Neuronal stem cell (in vitro differentiated cells): ENCODE measurements around the gene SLC38A1.
A peak's percentile ranks its signal among the peaks of the same experiment; 100 is the strongest.

Source experiments
- DNase-seq: peaks from one replicate; pipeline ENCODE4 v3.0.0-alpha.2; 2013; ENCODE audit warnings: low spot score
- H2AFZ ChIP-seq: one replicate; pipeline ENCODE4 v1.6.1; 2013; ENCODE audit warnings: mild to moderate bottlenecking, low read length, inconsistent platforms
- H2AK5ac ChIP-seq: 2 replicates; pipeline ENCODE4 v1.6.1; 2013; ENCODE audit warnings: low read depth, mild to moderate bottlenecking, inconsistent platforms, low read length, moderate library complexity, mixed read lengths
- H2BK120ac ChIP-seq: 2 replicates; pipeline ENCODE4 v1.6.1; 2013; ENCODE audit warnings: low read depth, mild to moderate bottlenecking, inconsistent platforms, low read length, moderate library complexity, mixed read lengths
- H2BK12ac ChIP-seq: one replicate; pipeline ENCODE4 v1.6.1; 2013; ENCODE audit warnings: low read length, inconsistent platforms
- H2BK15ac ChIP-seq: 2 replicates; pipeline ENCODE4 v1.6.1; 2013; ENCODE audit warnings: mild to moderate bottlenecking, low read length, inconsistent platforms, mixed read lengths
- H2BK5ac ChIP-seq: one replicate; pipeline ENCODE4 v1.6.1; 2013; ENCODE audit warnings: inconsistent platforms, mild to moderate bottlenecking, low read length, moderate library complexity
- H3K14ac ChIP-seq: one replicate; pipeline ENCODE4 v1.6.1; 2013; ENCODE audit warnings: low read length, inconsistent platforms
- H3K18ac ChIP-seq: 2 replicates; pipeline ENCODE4 v1.6.1; 2013; ENCODE audit warnings: low read length, inconsistent platforms
- H3K23ac ChIP-seq: 2 replicates; pipeline ENCODE4 v1.6.1; 2013; ENCODE audit warnings: low read depth, mild to moderate bottlenecking, mixed read lengths, low read length, inconsistent platforms; ENCODE audit not compliant: poor library complexity
- H3K27ac ChIP-seq: replicated peaks from 3 replicates; pipeline ENCODE4 v1.5.1; 2013; ENCODE audit warnings: low read length, inconsistent platforms
- H3K27me3 ChIP-seq, 3 experiments: 2 replicates each; pipeline ENCODE4 v1.6.1; 2013; ENCODE audit warnings: low read length in 3 of 3, mild to moderate bottlenecking in 2 of 3, inconsistent platforms in 1 of 3, low read depth in 1 of 3, mixed read lengths in 1 of 3, moderate library complexity in 1 of 3; ENCODE audit not compliant: control insufficient read depth in 3 of 3, insufficient read depth in 3 of 3
- H3K36me3 ChIP-seq, 2 donors: replicated peaks in 1 of 2; 2 replicates each; pipeline ENCODE4 v1.6.1; 2013; ENCODE audit warnings: low read length in 2 of 2; ENCODE audit not compliant: control insufficient read depth in 2 of 2, insufficient read depth in 2 of 2
- H3K4ac ChIP-seq: 2 replicates; pipeline ENCODE4 v1.6.1; 2013; ENCODE audit warnings: inconsistent platforms, mild to moderate bottlenecking, low read length, moderate library complexity
- H3K4me1 ChIP-seq, 2 donors: 1 replicate in 1 of 2; 2 replicates in 1 of 2; pipeline ENCODE4 v1.6.1; 2013; ENCODE audit warnings: low read length in 2 of 2, low read depth in 1 of 2; ENCODE audit not compliant: control insufficient read depth in 2 of 2, insufficient read depth in 1 of 2
- H3K4me2 ChIP-seq: one replicate; pipeline ENCODE4 v1.6.1; 2013; ENCODE audit warnings: mild to moderate bottlenecking, low read length, inconsistent platforms; ENCODE audit not compliant: insufficient read depth, poor library complexity, severe bottlenecking
- H3K4me3 ChIP-seq, 2 donors: 2 replicates each; pipeline ENCODE4 v1.5.1; 2013; ENCODE audit warnings: low read length in 2 of 2, mild to moderate bottlenecking in 2 of 2, inconsistent platforms in 1 of 2, moderate library complexity in 1 of 2
- H3K79me1 ChIP-seq: one replicate; pipeline ENCODE4 v1.6.1; 2013; ENCODE audit warnings: low read depth, mild to moderate bottlenecking, inconsistent platforms, low read length, moderate library complexity
- H3K9ac ChIP-seq: one replicate; pipeline ENCODE4 v1.6.1; 2013; ENCODE audit warnings: mild to moderate bottlenecking, low read depth, low read length, inconsistent platforms; ENCODE audit not compliant: poor library complexity
- H3K9me3 ChIP-seq, 2 donors: replicated peaks in 1 of 2; 2 replicates each; pipeline versions ENCODE3 to v1.6.1; 2013; ENCODE audit warnings: low read length in 2 of 2, mild to moderate bottlenecking in 2 of 2, inconsistent platforms in 1 of 2, low read depth in 1 of 2, mixed read lengths in 1 of 2, moderate library complexity in 1 of 2; ENCODE audit not compliant: control insufficient read depth in 2 of 2, insufficient read depth in 1 of 2
- H4K8ac ChIP-seq: one replicate; pipeline ENCODE4 v1.6.1; 2013; ENCODE audit warnings: low read depth, mild to moderate bottlenecking, inconsistent platforms, low read length, moderate library complexity
- H4K91ac ChIP-seq: one replicate; pipeline ENCODE4 v1.6.1; 2013; ENCODE audit warnings: low read length, low read depth, mild to moderate bottlenecking, inconsistent platforms; ENCODE audit not compliant: poor library complexity
- WGBS, 2 donors: extraction: QIAGEN DNeasy Blood & Tissue Kit; methylation state at CpG; one replicate each; pipeline ENCODE4 v1.1.7; 2013; ENCODE audit warnings: missing lambda C conversion rate in 2 of 2, mixed read lengths in 1 of 2; ENCODE audit not compliant: insufficient read length in 2 of 2, insufficient replicate concordance in 1 of 2; ENCODE audit errors: extremely low coverage in 2 of 2; 5-methylcytosine and 5-hydroxymethylcytosine counted together

SLC38A1 gene

GRCh38 chr12:46260913-46261476 lies 7.8 kb downstream of the SLC38A1 start:
- peaks cover 3 to 26% of the 10 kb centered on the region in 2 donors for H3K4me1 ChIP-seq
- H2BK120ac ChIP-seq, result no peak overlapping the region
- peak overlapping the region; percentile 70 for H3K27ac ChIP-seq
- H3K14ac ChIP-seq, result no peak overlapping the region
- H3K4ac ChIP-seq, result no peak overlapping the region
- WGBS, 2 donors, result no CpG with 5 or more reads among the region's 2 CpGs
- H3K18ac ChIP-seq, result no peak overlapping the region
- no peak overlapping the region for H2BK12ac ChIP-seq
- no peak overlapping the region for H3K4me3 ChIP-seq
- H2AK5ac ChIP-seq, result no peak overlapping the region
- no peak overlapping the region for H3K23ac ChIP-seq
- no peak overlapping the region for H3K4me2 ChIP-seq
- no peak overlapping the region for H4K91ac ChIP-seq
- H4K8ac ChIP-seq, result no peak overlapping the region
- no peak overlapping the region for H2BK5ac ChIP-seq
- no peak overlapping the region for H2AFZ ChIP-seq
- no peak overlapping the region for H2BK15ac ChIP-seq
- peaks cover 1 to 13% of the 10 kb centered on the region in 2 donors for H3K9me3 ChIP-seq
- no peak for DNase-seq
- no peaks in the 10 kb centered on the region for H3K79me1 ChIP-seq
- H3K36me3 ChIP-seq, result peaks cover 5 to 28% of the 10 kb centered on the region in 2 donors
- H3K9ac ChIP-seq, result no peak overlapping the region
- no peaks in the 10 kb centered on the region for H3K27me3 ChIP-seq

- Histone ChIP-seq H3K9me3 (peaks cover 1 to 17% of the 10 kb centered on the region in 2 donors), H3K4ac (no peak overlapping the region), H3K14ac (no peak overlapping the region), H3K79me1 (no peaks in the 10 kb centered on the region), H4K91ac (no peak overlapping the region), H2AFZ (no peak overlapping the region), H3K27me3 (no peaks in the 10 kb centered on the region), H3K23ac (no peak overlapping the region), H2BK12ac (no peak overlapping the region), H3K9ac (no peak overlapping the region), H2BK5ac (no peak overlapping the region), H2AK5ac (no peak overlapping the region), H2BK120ac (no peak overlapping the region), H3K27ac (peak overlapping the region; percentile 70), H2BK15ac (no peak overlapping the region), H3K18ac (no peak overlapping the region), H3K4me2 (no peak overlapping the region), H3K36me3 (peaks cover 5 to 32% of the 10 kb centered on the region in 2 donors), H3K4me1 (peaks cover 3 to 24% of the 10 kb centered on the region in 2 donors), H3K4me3 (no peak overlapping the region), H4K8ac (no peak overlapping the region)
- WGBS, 2 donors, result no CpG with 5 or more reads among the region's 5 CpGs
- no peak for DNase-seq
Measured at GRCh38 chr12:46260124-46260912, 8.5 kb downstream of the SLC38A1 start.

- WGBS, 2 donors, result no CpG with 5 or more reads among the region's 1 CpG
- no peak overlapping the region for H3K4me3 ChIP-seq
- peak overlapping the region; percentile 20 for H3K27ac ChIP-seq
- no peak overlapping the region for H2BK15ac ChIP-seq
- no peak overlapping the region for H3K4ac ChIP-seq
- H3K27me3 ChIP-seq, result no peaks in the 10 kb centered on the region
- H3K4me1 ChIP-seq, result peaks cover 3 to 21% of the 10 kb centered on the region in 2 donors
- H2BK5ac ChIP-seq, result no peak overlapping the region
- no peak overlapping the region for H3K14ac ChIP-seq
- H4K8ac ChIP-seq, result no peak overlapping the region
- no peak overlapping the region for H2BK12ac ChIP-seq
- DNase-seq, result no peak
- H2BK120ac ChIP-seq, result no peak overlapping the region
- no peak overlapping the region for H3K4me2 ChIP-seq
- no peak overlapping the region for H2AFZ ChIP-seq
- H3K79me1 ChIP-seq, result no peaks in the 10 kb centered on the region
- H3K23ac ChIP-seq, result no peak overlapping the region
- H3K9me3 ChIP-seq, result peaks cover 1 to 23% of the 10 kb centered on the region in 2 donors
- H3K36me3 ChIP-seq, result peaks cover 5 to 38% of the 10 kb centered on the region in 2 donors
- H3K9ac ChIP-seq, result no peak overlapping the region
- no peak overlapping the region for H3K18ac ChIP-seq
- H2AK5ac ChIP-seq, result no peak overlapping the region
- no peak overlapping the region for H4K91ac ChIP-seq
Measured at GRCh38 chr12:46259713-46260112, 9.1 kb downstream of the SLC38A1 start.

- H2AFZ ChIP-seq, result no peak overlapping the region
- WGBS, 2 donors, result no CpG with 5 or more reads among the region's 4 CpGs
- no peak overlapping the region for H3K27ac ChIP-seq
- H3K27me3 ChIP-seq, result no peaks in the 10 kb centered on the region
- H2AK5ac ChIP-seq, result no peak overlapping the region
- H2BK120ac ChIP-seq, result no peak overlapping the region
- H4K91ac ChIP-seq, result no peak overlapping the region
- no peak overlapping the region for H2BK12ac ChIP-seq
- no peaks in the 10 kb centered on the region for H3K79me1 ChIP-seq
- no peak overlapping the region for H4K8ac ChIP-seq
- DNase-seq, result no peak
- H3K23ac ChIP-seq, result no peak overlapping the region
- H3K9ac ChIP-seq, result no peak overlapping the region
- H3K4me1 ChIP-seq, result peaks cover 3 to 18% of the 10 kb centered on the region in 2 donors
- no peak overlapping the region for H3K14ac ChIP-seq
- H3K18ac ChIP-seq, result no peak overlapping the region
- H3K36me3 ChIP-seq, result peaks cover 7 to 45% of the 10 kb centered on the region in 2 donors
- H3K4me3 ChIP-seq, result no peak overlapping the region
- peaks cover 1 to 23% of the 10 kb centered on the region in 2 donors for H3K9me3 ChIP-seq
- no peak overlapping the region for H3K4ac ChIP-seq
- no peak overlapping the region for H2BK15ac ChIP-seq
- H2BK5ac ChIP-seq, result no peak overlapping the region
- H3K4me2 ChIP-seq, result no peak overlapping the region
Measured at GRCh38 chr12:46259071-46259470, 9.8 kb downstream of the SLC38A1 start.
